Psoas muscle (tissue), 8 donors: ENCODE data around the gene TP53I11. TPM values are rescaled to one million over a fixed set of nuclear protein-coding genes. Genes with fewer than 3 reads are reported as not detected.
A peak's percentile ranks its signal among the peaks of the same experiment; 100 is the strongest.

ENCODE experiments used
- ATAC-seq, 4 donors: fragments of 200-7000 bp; cut with Tn5 transposase; one replicate each; pipeline ENCODE4 v1.9.1; 2020; ENCODE audit warnings: moderate library complexity in 3 of 4, mild to moderate bottlenecking in 2 of 4
- DNase-seq, 2 donors: peaks; one replicate each; pipeline ENCODE4 v3.0.0-alpha.2; 2020
- H3K27ac ChIP-seq: fragments of 200-600 bp; one replicate; pipeline ENCODE4 v1.8.0; 2022
- H3K27me3 ChIP-seq, 3 donors: fragments of 200-600 bp in 1 of 3; one replicate each; pipeline versions ENCODE4 v1.6.1 to v1.8.0; 2013 to 2022; ENCODE audit warnings: low read length in 2 of 3, mild to moderate bottlenecking in 2 of 3, moderate library complexity in 1 of 3; ENCODE audit not compliant: insufficient read depth in 3 of 3
- H3K36me3 ChIP-seq, 2 donors: fragments of 200-600 bp in 1 of 2; one replicate each; pipeline versions ENCODE4 v1.6.1 to v1.8.0; 2013 to 2022; ENCODE audit warnings: low read depth in 1 of 2, mild to moderate bottlenecking in 1 of 2, moderate library complexity in 1 of 2; ENCODE audit not compliant: insufficient read depth in 1 of 2
- H3K4me1 ChIP-seq: fragments of 200-600 bp; one replicate; pipeline ENCODE4 v1.8.0; 2022
- H3K4me3 ChIP-seq: fragments of 200-600 bp; one replicate; pipeline ENCODE4 v1.8.0; 2022; ENCODE audit warnings: mild to moderate bottlenecking
- H3K9me3 ChIP-seq: fragments of 200-600 bp; one replicate; pipeline ENCODE4 v1.8.0; 2022
- WGBS, 3 donors: extraction: QIAGEN DNeasy Blood & Tissue Kit; methylation state at CpG; one replicate each; pipeline versions ENCODE4 v1.1.6 to v1.1.7; 2013; 5-methylcytosine and 5-hydroxymethylcytosine counted together
- intact Hi-C, 2 donors: fragments of 100-400 bp; cut with DNase I; formaldehyde crosslinking; loops; one replicate each; pipeline versions ENCODE4 v1.11.0 to v1.14.2; 2022
- polyA plus RNA-seq, 3 donors: library from polyadenylated mRNA; stranded (reverse); fragments of 200-250 nt; gene quantifications; one replicate each; pipeline ENCODE4 v1.2.3, GENCODE V29; 2013
- total RNA-seq, 4 donors: library from RNA; stranded (reverse); fragmentation: NEBNext Ultra II Directional in 2 of 4; extraction: Animal tissue kit (Norgen Biotek cat#: 25700) in 2 of 4; gene quantifications; one replicate each; pipeline versions ENCODE4 v1.2.1 to v1.2.4, GENCODE V29; 2021 to 2023
- TF ChIP-seq, protein P1 (sequence below): fragments of 200-600 bp; IDR thresholded peaks from one replicate; pipeline ENCODE4 v1.8.0; 2022; ENCODE audit warnings: antibody characterized with exemption
- donor health status: healthy with polysubstance abuse.
- donor health status: DM: no; HTN: no; CAD: no; lungs with moderate emphysema.
- donor health status: Bipolar disorder and iron deficiency.
- donor health status: healthy.
- donor health status: DM: yes; HTN: yes; CAD: no.
- donor health status: DM: no; HTN: no; CAD: no.
- donor health status: DM: no; HTN: no; CAD: no.
- donor health status: DM: yes; HTN: yes; CAD: no.

TP53I11 gene
- total and polyA plus RNA-seq, 7 donors, result 4.8 to 16.5 (median 8.3) TPM

- Histone ChIP-seq H3K27ac (no peak overlapping the region), H3K27me3 (peaks cover 0 to 16% (median 0%) of the 10 kb centered on the region in 3 donors), H3K36me3 (no peaks in the 10 kb centered on the region), H3K4me1 (no peaks in the 10 kb centered on the region), H3K4me3 (no peak overlapping the region), H3K9me3 (no peaks in the 10 kb centered on the region)
- TF ChIP-seq, protein P1, sequence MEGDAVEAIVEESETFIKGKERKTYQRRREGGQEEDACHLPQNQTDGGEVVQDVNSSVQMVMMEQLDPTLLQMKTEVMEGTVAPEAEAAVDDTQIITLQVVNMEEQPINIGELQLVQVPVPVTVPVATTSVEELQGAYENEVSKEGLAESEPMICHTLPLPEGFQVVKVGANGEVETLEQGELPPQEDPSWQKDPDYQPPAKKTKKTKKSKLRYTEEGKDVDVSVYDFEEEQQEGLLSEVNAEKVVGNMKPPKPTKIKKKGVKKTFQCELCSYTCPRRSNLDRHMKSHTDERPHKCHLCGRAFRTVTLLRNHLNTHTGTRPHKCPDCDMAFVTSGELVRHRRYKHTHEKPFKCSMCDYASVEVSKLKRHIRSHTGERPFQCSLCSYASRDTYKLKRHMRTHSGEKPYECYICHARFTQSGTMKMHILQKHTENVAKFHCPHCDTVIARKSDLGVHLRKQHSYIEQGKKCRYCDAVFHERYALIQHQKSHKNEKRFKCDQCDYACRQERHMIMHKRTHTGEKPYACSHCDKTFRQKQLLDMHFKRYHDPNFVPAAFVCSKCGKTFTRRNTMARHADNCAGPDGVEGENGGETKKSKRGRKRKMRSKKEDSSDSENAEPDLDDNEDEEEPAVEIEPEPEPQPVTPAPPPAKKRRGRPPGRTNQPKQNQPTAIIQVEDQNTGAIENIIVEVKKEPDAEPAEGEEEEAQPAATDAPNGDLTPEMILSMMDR, result no peak
- DNase-seq (no peak), ATAC-seq (no peak)
- WGBS, 3 donors, result 48 to 89% (median 84%) methylated on average over 2 of the region's 2 CpGs
- intact Hi-C loops, result loop anchor here (5.0 kb wide), 2 partner anchors 70 to 85 kb away; no protein-coding TSS in a partner anchor
Observed at GRCh38 chr11:44952082-44952481, 1.4 kb upstream of the TP53I11 start.

DNA sequence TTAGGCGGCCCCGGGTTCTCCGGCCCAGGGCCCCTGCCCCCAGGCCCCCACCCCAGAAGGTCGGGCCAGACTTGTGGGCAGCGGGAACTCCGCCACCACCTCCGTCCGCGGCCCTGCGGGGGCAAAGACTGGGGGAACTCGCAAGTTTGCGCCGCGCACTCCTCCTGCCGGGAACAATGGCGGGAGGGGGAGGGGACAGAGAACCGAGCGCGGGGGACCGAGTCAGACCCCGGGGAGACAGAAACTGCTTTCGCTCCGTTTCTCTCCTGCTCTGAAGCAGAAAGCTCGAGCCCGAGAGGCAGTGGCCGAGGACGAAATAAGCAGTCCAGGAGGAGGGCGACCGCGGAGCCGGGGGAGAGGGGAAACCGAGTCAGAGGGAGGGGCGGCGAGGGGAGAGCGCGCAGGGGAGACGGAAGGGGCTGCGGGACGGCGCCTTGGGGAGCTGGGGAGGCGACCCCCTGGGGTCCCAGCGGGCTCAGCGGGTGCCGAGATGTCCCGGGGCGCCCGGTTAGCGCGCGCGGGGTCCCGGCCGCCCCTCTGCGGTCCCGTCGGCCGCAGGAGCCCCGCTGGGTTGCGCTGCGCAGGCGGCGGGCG lies 555 bp downstream of the TP53I11 start:
- DNase-seq (peak; percentile 48 to 71), ATAC-seq (peak in 2 of 4 donors; percentile 2 to 16)
- WGBS, 3 donors, result 0 to 2% (median 1%) methylated on average over 35 to 63 of the region's 63 CpGs
- Histone ChIP-seq H3K4me3 (peak overlapping the region; percentile 79), H3K27me3 (peaks cover 0 to 7% (median 0%) of the 10 kb centered on the region in 3 donors), H3K4me1 (peaks cover 6% of the 10 kb centered on the region), H3K9me3 (no peaks in the 10 kb centered on the region), H3K36me3 (no peaks in the 10 kb centered on the region), H3K27ac (peak overlapping the region; percentile 67)
- TF ChIP-seq, protein P1, result no peak
- intact Hi-C loops, result loop anchor here (5.0 kb wide), 2 partner anchors 72 to 87 kb away; no protein-coding TSS in a partner anchor

GRCh38 chr11:44949160-44950030 lies 1.3 kb downstream of the TP53I11 start:
- DNase-seq, result peak in 1 of 2 donors; percentile 64
- H3K9me3 ChIP-seq, result no peaks in the 10 kb centered on the region
- WGBS, 3 donors, result 22 to 29% (median 28%) methylated on average over 37 to 57 of the region's 57 CpGs
- peaks cover 6% of the 10 kb centered on the region for H3K4me1 ChIP-seq
- intact Hi-C loops, result loop anchor here (5.0 kb wide), 2 partner anchors 73 to 88 kb away; no protein-coding TSS in a partner anchor
- peak overlapping the region; percentile 67 for H3K27ac ChIP-seq
- peak overlapping the region; percentile 79 for H3K4me3 ChIP-seq
- H3K36me3 ChIP-seq, result no peaks in the 10 kb centered on the region
- peak in 2 of 4 donors; percentile 4 to 25 for ATAC-seq
- TF ChIP-seq, protein P1, result peak; percentile 38
- H3K27me3 ChIP-seq, result peaks cover 0 to 7% (median 0%) of the 10 kb centered on the region in 3 donors

- no peak overlapping the region for H3K4me3 ChIP-seq
- no peak overlapping the region for H3K27ac ChIP-seq
- intact Hi-C loops, result no loop called here
- DNase-seq (no peak), ATAC-seq (no peak)
- H3K36me3 ChIP-seq, result no peaks in the 10 kb centered on the region
- 93 to 95% (median 94%) methylated on average over 3 of the region's 3 CpGs for WGBS, 3 donors
- TF ChIP-seq, protein P1, result no peak
- peaks cover 6% of the 10 kb centered on the region for H3K4me1 ChIP-seq
- H3K27me3 ChIP-seq, result peaks cover 0 to 7% (median 0%) of the 10 kb centered on the region in 3 donors
- H3K9me3 ChIP-seq, result no peaks in the 10 kb centered on the region
Observed at GRCh38 chr11:44948155-44948554, 2.5 kb downstream of the TP53I11 start.
